ENCODE results near the gene AP3D1. TPM values are rescaled to one million over a fixed set of nuclear protein-coding genes. Genes with fewer than 3 reads are reported as not detected.

AP3D1 gene
- total and polyA plus RNA-seq, 4 donors = 21.7 to 79.8 (median 59.6) TPM

GRCh38 chr19:2120821-2121220 is 30.5 kb downstream of the AP3D1 start:
- Histone ChIP-seq H3K27ac (ENCODE audit: low read depth in 1 of 2, low read length in 2 of 2) (no peak overlapping the region), H3K9me3 (ENCODE audit: control insufficient read depth in 4 of 4, low read length in 3 of 4) (no peaks in the 10 kb centered on the region), H3K4me3 (ENCODE audit: low read depth in 1 of 3, low read length in 3 of 3) (no peak overlapping the region), H3K4me1 (ENCODE audit: control insufficient read depth in 4 of 4, insufficient read depth in 4 of 4, low read length in 3 of 4) (no peaks in the 10 kb centered on the region), H3K36me3 (ENCODE audit: control insufficient read depth in 4 of 4, insufficient read depth in 3 of 4, low read depth in 1 of 4, low read length in 3 of 4) (peaks cover 23 to 88% (median 49%) of the 10 kb centered on the region in 4 donors), H3K9ac (ENCODE audit: low read depth in 1 of 2, low read length in 2 of 2) (no peak overlapping the region), H3K27me3 (ENCODE audit: control insufficient read depth in 4 of 4, insufficient read depth in 4 of 4, low read length in 3 of 4) (no peaks in the 10 kb centered on the region)
- no peak for DNase-seq (ENCODE audit: low spot score)
- 97% methylated on average over 26 of the region's 26 CpGs for WGBS
- TF ChIP-seq JUND (IDR thresholded peaks at IDR 0.05) (no peak), ZBTB33 (IDR thresholded peaks at IDR 0.05) (no peak)

- Histone ChIP-seq H3K4me1 (ENCODE audit: control insufficient read depth in 4 of 4, insufficient read depth in 4 of 4, low read length in 3 of 4) (no peaks in the 10 kb centered on the region), H3K27ac (ENCODE audit: low read depth in 1 of 2, low read length in 2 of 2) (no peak overlapping the region), H3K36me3 (ENCODE audit: control insufficient read depth in 4 of 4, insufficient read depth in 3 of 4, low read depth in 1 of 4, low read length in 3 of 4) (peaks cover 26 to 93% (median 51%) of the 10 kb centered on the region in 4 donors), H3K4me3 (ENCODE audit: low read depth in 1 of 3, low read length in 3 of 3) (no peak overlapping the region), H3K9me3 (ENCODE audit: control insufficient read depth in 4 of 4, low read length in 3 of 4) (no peaks in the 10 kb centered on the region), H3K9ac (ENCODE audit: low read depth in 1 of 2, low read length in 2 of 2) (no peak overlapping the region), H3K27me3 (ENCODE audit: control insufficient read depth in 4 of 4, insufficient read depth in 4 of 4, low read length in 3 of 4) (no peaks in the 10 kb centered on the region)
- WGBS = 95% methylated on average over 31 of the region's 31 CpGs
- DNase-seq (ENCODE audit: low spot score) = no peak
- TF ChIP-seq SP1 (IDR thresholded peaks at IDR 0.05) = no peak
- no peak for TF ChIP-seq MAX (IDR thresholded peaks at IDR 0.05)
- no peak for TF ChIP-seq HNF4G (IDR thresholded peaks at IDR 0.05)
- TF ChIP-seq HNF4A (conservative IDR thresholded peaks at IDR 0.05) = no peak
- TF ChIP-seq REST (IDR thresholded peaks at IDR 0.05) = no peak
- TF ChIP-seq JUND (IDR thresholded peaks at IDR 0.05) = no peak
- no peak for TF ChIP-seq YY1 (IDR thresholded peaks at IDR 0.05)
- TF ChIP-seq TAF1 (conservative IDR thresholded peaks at IDR 0.05) = no peak
- no peak for TF ChIP-seq CTCF (IDR thresholded peaks at IDR 0.05; ENCODE audit: low read depth, low read length, missing input control)
- no peak for TF ChIP-seq FOXA1 (IDR thresholded peaks at IDR 0.05)
- TF ChIP-seq ATF3 (IDR thresholded peaks at IDR 0.05) = no peak
Measured at GRCh38 chr19:2119921-2120785, 31.2 kb downstream of the AP3D1 start.
